Karpas-422 (cell line): ENCODE measurements around the gene MANSC4. TPM values are rescaled to one million over a fixed set of nuclear protein-coding genes. Genes with fewer than 3 reads are reported as not detected.
"Not testable (repeated sequence)": the region's sequence is repeated elsewhere in the genome, so short reads cannot be mapped to it uniquely, and the experiment has no call there.

Experiments used
- DNase-seq: peaks from one replicate; pipeline ENCODE4 v3.0.0-alpha.2; 2015
- H2AFZ ChIP-seq: fragments of 200-600 bp; sonication (generic); 2 replicates; pipeline ENCODE4 v1.6.1; 2014; ENCODE audit warnings: antibody characterized with exemption, low read length, mixed read lengths
- H3K27ac ChIP-seq: fragments of 200-600 bp; sonication (generic); 2 replicates; pipeline ENCODE4 v1.5.1; 2014; ENCODE audit warnings: mild to moderate bottlenecking, low read length, moderate library complexity
- H3K27me3 ChIP-seq: fragments of 200-600 bp; sonication (generic); 2 replicates; pipeline ENCODE4 v1.6.1; 2014; ENCODE audit warnings: low read length, mixed read lengths
- H3K36me3 ChIP-seq: fragments of 200-600 bp; sonication (generic); 2 replicates; pipeline ENCODE4 v1.6.1; 2014; ENCODE audit warnings: low read length, mixed read lengths; ENCODE audit not compliant: insufficient read depth
- H3K4me1 ChIP-seq: fragments of 200-600 bp; sonication (generic); 2 replicates; pipeline ENCODE4 v1.6.1; 2014; ENCODE audit warnings: mild to moderate bottlenecking, low read length, mixed read lengths
- H3K4me2 ChIP-seq: fragments of 200-600 bp; sonication (generic); 2 replicates; pipeline ENCODE4 v1.6.1; 2014; ENCODE audit warnings: low read length, low read depth, mild to moderate bottlenecking; ENCODE audit not compliant: poor library complexity, severe bottlenecking
- H3K4me3 ChIP-seq: fragments of 200-600 bp; sonication (generic); 2 replicates; pipeline ENCODE4 v1.5.1; 2014; ENCODE audit warnings: mild to moderate bottlenecking, antibody characterized with exemption, low read length, mixed read lengths
- H3K79me2 ChIP-seq: fragments of 200-600 bp; sonication (generic); 2 replicates; pipeline ENCODE4 v1.6.1; 2014; ENCODE audit warnings: mild to moderate bottlenecking, low read length, mixed read lengths
- H3K9ac ChIP-seq: fragments of 200-600 bp; sonication (generic); 2 replicates; pipeline ENCODE4 v1.6.0; 2014; ENCODE audit warnings: low read length
- H3K9me2 ChIP-seq: fragments of 200-600 bp; sonication (generic), shearing (Covaris generic); replicated peaks from 2 replicates; pipeline ENCODE4 v1.6.0; 2014; ENCODE audit warnings: mild to moderate bottlenecking, low read length, moderate library complexity; ENCODE audit not compliant: insufficient read depth
- H3K9me3 ChIP-seq: fragments of 300-700, 200-600 bp; sonication (generic); 2 replicates; pipeline ENCODE4 v1.6.1; 2014; ENCODE audit warnings: low read length, mixed read lengths
- H4K20me1 ChIP-seq: fragments of 200-600 bp; sonication (generic); 2 replicates; pipeline ENCODE4 v1.6.1; 2014; ENCODE audit warnings: mild to moderate bottlenecking, antibody characterized with exemption, low read length, low read depth; ENCODE audit not compliant: insufficient read depth
- total RNA-seq: library from RNA; depleted of rRNA; stranded (reverse); fragments of >200 nt; shearing (Covaris generic); gene quantifications from 2 replicates; pipeline ENCODE4 v1.2.3, GENCODE V29; 2014; ENCODE audit warnings: low replicate concordance

Gene MANSC4
- total RNA-seq, 1 experiment from 2014 or later = not detected

GRCh38 chr12:27756670-27757195 is 23.3 kb downstream of the MANSC4 start:
- Histone ChIP-seq H3K4me3 (no peak overlapping the region), H3K4me2 (no peak overlapping the region), H3K9me3 (no peaks in the 10 kb centered on the region), H3K9me2 (no peaks in the 10 kb centered on the region), H3K4me1 (no peaks in the 10 kb centered on the region), H3K27ac (no peak overlapping the region), H2AFZ (no peak overlapping the region), H4K20me1 (no peaks in the 10 kb centered on the region), H3K79me2 (0 out of 2 replicates have a peak, but pooled peaks cover 5% of the 10 kb centered on the region), H3K9ac (no peak overlapping the region), H3K27me3 (no peaks in the 10 kb centered on the region), H3K36me3 (peaks cover 18% of the 10 kb centered on the region)
- DNase-seq = no peak

- no peak overlapping the region for H3K4me2 ChIP-seq
- no peak overlapping the region for H2AFZ ChIP-seq
- DNase-seq = no peak
Observed at GRCh38 chr12:27754795-27755194, 25.2 kb downstream of the MANSC4 start.

GRCh38 chr12:27751386-27752047 is 28.5 kb downstream of the MANSC4 start:
- H3K36me3 ChIP-seq = peaks cover 14% of the 10 kb centered on the region
- H3K4me1 ChIP-seq = no peaks in the 10 kb centered on the region
- no peaks in the 10 kb centered on the region for H3K9me3 ChIP-seq
- H4K20me1 ChIP-seq = no peaks in the 10 kb centered on the region
- DNase-seq = no peak
- peaks cover 32% of the 10 kb centered on the region for H3K79me2 ChIP-seq
- no peak overlapping the region for H3K9ac ChIP-seq
- no peak overlapping the region for H3K4me3 ChIP-seq
- H3K27me3 ChIP-seq = no peaks in the 10 kb centered on the region
- no peak overlapping the region for H2AFZ ChIP-seq
- no peaks in the 10 kb centered on the region for H3K9me2 ChIP-seq
- no peak overlapping the region for H3K4me2 ChIP-seq
- no peak overlapping the region for H3K27ac ChIP-seq

More at GRCh38 chr12:27754795-27755194, 25.2 kb downstream of the MANSC4 start:
- Histone ChIP-seq H3K27me3 (no peaks in the 10 kb centered on the region), H3K9me3 (no peaks in the 10 kb centered on the region), H3K4me3 (no peak overlapping the region), H3K4me1 (no peaks in the 10 kb centered on the region), H3K9me2 (no peaks in the 10 kb centered on the region), H4K20me1 (no peaks in the 10 kb centered on the region), H3K79me2 (peaks cover 10% of the 10 kb centered on the region), H3K9ac (no peak overlapping the region), H3K36me3 (peaks cover 18% of the 10 kb centered on the region), H3K27ac (no peak overlapping the region)

- H3K36me3 ChIP-seq = peaks cover 5% of the 10 kb centered on the region; the same call in 1 of the 2 replicates
- H3K4me3 ChIP-seq = no peak overlapping the region
- H3K27ac ChIP-seq = no peak overlapping the region
- no peaks in the 10 kb centered on the region for H3K4me1 ChIP-seq
- H3K27me3 ChIP-seq = no peaks in the 10 kb centered on the region
- peaks cover 46% of the 10 kb centered on the region for H3K79me2 ChIP-seq
- H3K9me3 ChIP-seq = no peaks in the 10 kb centered on the region
- H3K9me2 ChIP-seq = no peaks in the 10 kb centered on the region
- H2AFZ ChIP-seq = no peak overlapping the region
- H4K20me1 ChIP-seq = no peaks in the 10 kb centered on the region
- H3K4me2 ChIP-seq = no peak overlapping the region
- DNase-seq = no peak
- no peak overlapping the region for H3K9ac ChIP-seq
Observed at GRCh38 chr12:27747111-27747820, 32.8 kb downstream of the MANSC4 start.

GRCh38 chr12:27745734-27746133 is 34.3 kb downstream of the MANSC4 start:
- not testable (repeated sequence) for H3K4me3 ChIP-seq, H3K9ac ChIP-seq, H2AFZ ChIP-seq, DNase-seq, H3K9me2 ChIP-seq, H3K27me3 ChIP-seq, H3K4me1 ChIP-seq, H3K27ac ChIP-seq, H3K9me3 ChIP-seq, H4K20me1 ChIP-seq, H3K4me2 ChIP-seq
- H3K36me3 ChIP-seq = peaks cover 11% of the 10 kb centered on the region; the same call in 1 of the 2 replicates
- peaks cover 54% of the 10 kb centered on the region for H3K79me2 ChIP-seq

GRCh38 chr12:27743601-27744000 is 36.4 kb downstream of the MANSC4 start:
- peaks cover 24% of the 10 kb centered on the region; the same call in 1 of the 2 replicates for H3K36me3 ChIP-seq
- H3K79me2 ChIP-seq = peaks cover 53% of the 10 kb centered on the region
- H3K9ac ChIP-seq = no peak overlapping the region
- H3K27ac ChIP-seq = no peak overlapping the region
- H3K27me3 ChIP-seq = no peaks in the 10 kb centered on the region
- H4K20me1 ChIP-seq = no peaks in the 10 kb centered on the region
- no peak overlapping the region for H3K4me3 ChIP-seq
- H2AFZ ChIP-seq = no peak overlapping the region
- H3K9me3 ChIP-seq = no peaks in the 10 kb centered on the region
- no peak overlapping the region for H3K4me2 ChIP-seq
- H3K9me2 ChIP-seq = no peaks in the 10 kb centered on the region
- H3K4me1 ChIP-seq = no peaks in the 10 kb centered on the region
- no peak for DNase-seq

- not testable (repeated sequence) for H3K4me3 ChIP-seq, H3K4me2 ChIP-seq, H4K20me1 ChIP-seq, H3K27me3 ChIP-seq, H3K4me1 ChIP-seq, H2AFZ ChIP-seq, H3K27ac ChIP-seq, H3K9ac ChIP-seq, H3K9me2 ChIP-seq, DNase-seq, H3K9me3 ChIP-seq
- peaks cover 34% of the 10 kb centered on the region for H3K79me2 ChIP-seq
- H3K36me3 ChIP-seq = peaks cover 27% of the 10 kb centered on the region; the same call in 1 of the 2 replicates
Observed at GRCh38 chr12:27734321-27734720, 45.7 kb downstream of the MANSC4 start.

- no peak for DNase-seq
- peaks cover 39% of the 10 kb centered on the region for H3K79me2 ChIP-seq
- no peaks in the 10 kb centered on the region for H3K27me3 ChIP-seq
- no peaks in the 10 kb centered on the region for H3K4me1 ChIP-seq
- no peak overlapping the region for H3K4me3 ChIP-seq
- no peak overlapping the region for H3K27ac ChIP-seq
- H3K4me2 ChIP-seq = no peak overlapping the region
- no peaks in the 10 kb centered on the region for H4K20me1 ChIP-seq
- no peaks in the 10 kb centered on the region for H3K9me2 ChIP-seq
- no peaks in the 10 kb centered on the region for H3K9me3 ChIP-seq
- peaks cover 25% of the 10 kb centered on the region; the same call in 1 of the 2 replicates for H3K36me3 ChIP-seq
- H3K9ac ChIP-seq = no peak overlapping the region
- H2AFZ ChIP-seq = no peak overlapping the region
Observed at GRCh38 chr12:27733791-27734190, 46.2 kb downstream of the MANSC4 start.
